ENCODE data around the gene TM9SF4.

TM9SF4 gene

DNA sequence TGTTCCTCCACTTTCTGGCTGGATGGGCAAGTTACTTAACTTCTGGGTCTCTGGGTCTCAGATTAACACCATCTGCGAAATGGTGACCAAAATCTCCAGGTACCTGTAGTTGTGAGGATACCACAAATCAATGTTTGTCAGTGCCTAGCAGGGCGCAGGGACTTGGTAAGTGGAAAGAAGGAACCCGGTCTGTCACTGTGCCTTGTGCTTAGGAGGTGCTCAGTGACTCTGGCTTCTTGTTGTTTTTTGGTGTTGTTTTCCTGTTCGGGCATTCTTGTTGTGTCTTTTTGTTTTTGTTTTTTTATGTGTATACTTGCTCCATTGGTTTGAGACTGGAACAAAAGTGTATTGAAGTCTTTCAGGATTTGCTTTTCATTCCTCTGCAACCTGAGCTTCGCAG, 17.8 kb downstream of the TM9SF4 start:
- DNase-seq (ENCODE audit: low read depth in 2 of 2), result no peak

DNA sequence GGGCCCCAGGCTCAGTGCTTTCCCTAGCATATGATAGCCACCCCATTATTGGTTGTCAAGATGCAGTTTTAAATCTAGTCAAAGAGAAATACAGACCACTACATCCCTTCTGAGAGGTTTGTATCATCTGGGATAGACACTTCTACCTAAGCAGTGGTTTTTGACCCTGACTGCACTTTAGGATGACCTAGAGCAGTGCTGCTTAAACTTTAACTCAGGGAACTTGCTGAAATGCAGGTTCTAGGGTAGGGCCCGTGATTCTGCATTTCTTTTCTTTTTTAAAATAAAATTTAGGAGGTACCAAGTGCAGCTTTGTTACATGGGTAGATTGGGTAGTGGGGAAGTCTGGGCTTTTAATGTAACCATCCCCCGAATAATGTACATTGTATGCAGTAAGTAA, 18.7 kb downstream of the TM9SF4 start:
- DNase-seq (ENCODE audit: low read depth in 2 of 2), result no peak

DNA sequence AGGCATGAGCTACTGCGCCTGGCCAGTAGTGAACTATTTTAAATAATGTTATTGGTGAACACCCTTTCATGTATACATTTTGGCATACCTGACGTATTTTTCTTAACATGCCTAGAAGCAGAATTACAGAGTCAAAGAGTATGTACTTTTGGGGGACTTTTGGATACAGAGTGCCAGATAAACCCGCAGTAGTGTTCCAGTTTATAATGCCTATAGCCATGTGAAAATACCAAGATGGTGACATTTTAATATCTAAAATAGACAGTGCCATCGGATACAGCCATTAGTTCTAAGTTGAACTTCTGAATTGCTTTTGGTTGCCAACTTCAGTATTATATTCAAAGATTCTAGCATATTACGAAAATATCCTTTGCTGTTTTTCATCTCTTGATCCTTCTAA, 20.3 kb downstream of the TM9SF4 start:
- DNase-seq (ENCODE audit: low read depth in 2 of 2), result no peak

DNA sequence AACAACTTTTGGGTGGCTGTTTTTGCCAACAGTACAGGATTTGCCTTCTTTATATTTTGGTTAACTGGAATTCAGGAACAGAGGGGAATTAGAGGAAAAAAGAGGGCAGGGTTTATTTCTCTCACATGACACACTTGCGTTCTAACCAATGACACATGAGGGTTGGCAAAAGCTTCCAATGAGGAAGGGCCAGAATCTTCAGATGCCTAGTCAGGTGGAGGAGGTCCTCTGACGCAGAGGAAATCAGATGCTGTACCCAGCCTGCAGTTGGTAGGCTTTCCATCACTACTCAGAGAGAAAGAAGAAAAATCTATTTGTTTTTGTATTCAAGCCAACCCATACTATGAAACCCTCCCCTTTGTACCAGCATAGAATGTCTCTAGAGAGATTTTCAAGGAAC, 20.8 kb downstream of the TM9SF4 start:
- no peak for DNase-seq (ENCODE audit: low read depth in 2 of 2)

DNA sequence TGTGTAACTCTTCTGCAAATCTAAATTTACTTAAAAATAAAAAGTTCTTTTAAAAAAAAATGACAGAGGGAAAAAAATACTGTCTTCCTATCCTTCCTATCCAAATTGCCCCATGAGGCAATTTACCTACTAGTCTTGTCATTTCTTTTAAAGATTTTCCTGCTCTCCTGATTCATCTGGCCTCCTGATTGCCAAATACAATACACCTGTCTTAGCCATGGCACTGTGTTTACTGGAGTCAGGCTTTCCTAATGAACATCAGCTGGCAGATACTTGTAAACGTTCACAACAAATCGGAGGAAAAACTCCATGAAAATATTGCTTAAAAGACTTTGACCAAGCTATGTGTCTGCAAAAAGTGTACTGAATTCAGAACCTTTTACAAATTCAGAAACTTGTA, 21.5 kb downstream of the TM9SF4 start:
- DNase-seq (ENCODE audit: low read depth in 2 of 2), result no peak

DNA sequence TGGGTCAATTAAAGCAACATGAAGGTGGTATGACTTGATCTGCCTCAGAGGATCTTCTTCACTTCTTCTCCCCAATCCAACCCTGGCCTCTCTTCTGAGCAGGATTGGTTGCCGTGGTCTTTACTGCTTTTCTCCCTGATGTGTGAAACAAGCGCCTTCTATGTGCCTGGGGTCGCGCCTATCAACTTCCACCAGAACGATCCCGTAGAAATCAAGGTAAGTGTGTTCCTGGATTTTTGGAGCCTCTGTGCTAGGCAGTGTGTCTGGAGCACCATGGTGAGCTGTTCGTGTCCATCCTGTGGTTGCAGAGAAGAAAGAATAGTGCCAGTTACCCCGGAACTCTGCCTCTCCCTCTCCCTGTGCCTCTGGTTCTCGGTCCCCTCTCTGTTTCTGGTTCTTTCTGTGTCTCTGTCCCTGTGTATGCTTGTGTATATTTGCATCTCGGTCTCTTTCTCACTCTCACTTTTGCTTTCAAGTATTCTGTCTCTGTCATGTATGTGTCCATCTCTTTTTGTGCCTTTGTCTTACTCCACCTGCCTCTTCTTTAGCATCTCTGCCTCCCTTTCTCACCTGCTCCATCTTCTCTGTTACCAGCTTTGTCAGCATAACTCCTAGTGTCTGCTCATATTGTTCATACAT, 23.5 kb downstream of the TM9SF4 start:
- DNase-seq (ENCODE audit: low read depth in 2 of 2), result no peak

DNA sequence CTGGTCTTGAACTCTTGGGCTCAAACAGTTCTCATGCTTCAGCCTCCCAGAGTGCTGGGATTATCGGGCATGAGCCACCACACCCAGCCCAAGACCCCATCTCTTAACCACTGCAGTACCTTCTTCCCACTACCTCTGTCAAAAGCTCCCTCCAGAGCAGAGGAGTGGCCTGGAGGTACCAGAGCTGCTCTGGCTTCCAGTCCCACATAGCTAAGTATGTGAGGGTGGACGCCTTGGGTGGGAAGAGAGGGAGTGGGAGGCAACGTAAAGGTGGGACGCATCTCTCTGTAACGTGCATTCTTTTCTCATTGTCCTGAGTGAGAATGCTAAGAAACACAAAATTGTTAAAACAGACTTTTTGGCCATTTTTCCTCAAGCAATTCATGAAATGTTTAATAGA, 24.5 kb downstream of the TM9SF4 start:
- DNase-seq (ENCODE audit: low read depth in 2 of 2), result no peak

DNA sequence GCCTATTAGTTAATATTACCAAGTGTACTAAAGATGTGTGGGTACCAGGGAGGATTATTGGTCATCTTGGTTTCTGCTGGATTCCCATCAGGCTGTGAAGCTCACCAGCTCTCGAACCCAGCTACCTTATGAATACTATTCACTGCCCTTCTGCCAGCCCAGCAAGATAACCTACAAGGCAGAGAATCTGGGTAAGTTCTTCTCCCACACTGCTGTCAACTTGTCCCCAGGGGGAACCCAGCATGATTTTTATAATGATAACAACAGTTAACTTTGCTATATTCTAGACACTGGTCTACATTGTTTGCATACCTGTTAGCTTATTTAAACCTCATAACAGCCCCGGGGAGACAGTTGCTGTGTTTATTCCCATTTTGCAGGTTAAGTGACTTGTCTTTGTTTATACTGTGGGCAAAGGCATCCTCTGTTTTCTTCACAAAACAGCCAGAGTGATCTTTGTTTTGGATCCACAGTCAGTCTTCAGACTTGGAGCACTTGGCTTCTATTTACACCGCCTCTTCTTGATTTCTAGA, 26.5 kb downstream of the TM9SF4 start:
- DNase-seq (ENCODE audit: low read depth in 2 of 2), result no peak

DNA sequence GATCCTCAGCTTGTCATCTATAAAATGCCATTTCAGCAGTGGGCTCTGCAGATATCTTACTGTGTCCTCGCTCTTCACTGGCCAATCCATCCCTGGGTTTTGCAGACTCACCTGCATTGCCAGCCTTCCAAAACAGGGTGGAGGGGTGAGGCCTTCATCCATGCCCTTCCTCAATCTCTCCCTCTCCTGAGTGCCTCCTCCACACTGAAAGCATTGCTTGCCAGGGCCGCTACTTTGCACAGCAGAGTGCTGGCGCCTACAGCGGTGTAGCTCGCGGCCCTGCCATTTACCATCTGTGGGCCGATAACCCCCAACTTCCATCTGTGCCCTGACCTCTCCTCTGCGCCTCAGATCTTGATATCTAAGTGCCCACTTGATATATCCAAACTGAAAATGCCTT, 29.4 kb downstream of the TM9SF4 start:
- DNase-seq (ENCODE audit: low read depth in 2 of 2), result no peak

DNA sequence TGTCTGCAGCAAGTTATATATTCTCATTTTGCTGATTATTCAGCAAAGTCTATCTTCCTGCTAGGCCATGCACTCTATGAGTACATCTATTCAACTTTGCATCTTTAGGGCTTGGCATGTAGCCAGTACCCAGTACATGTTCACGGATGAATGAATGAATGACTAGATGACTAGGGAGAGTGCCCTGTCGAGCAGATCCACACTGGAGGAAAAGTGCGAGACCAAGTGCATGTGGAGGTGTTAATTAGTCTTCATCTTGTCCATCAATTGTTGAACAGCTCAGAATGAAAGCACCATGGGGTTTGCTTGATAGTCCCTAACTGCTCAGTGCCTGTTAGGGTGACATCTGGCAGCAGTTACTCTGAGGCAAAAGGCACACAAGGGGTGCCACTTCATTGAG, 30.4 kb downstream of the TM9SF4 start:
- DNase-seq (ENCODE audit: low read depth in 2 of 2), result no peak

DNA sequence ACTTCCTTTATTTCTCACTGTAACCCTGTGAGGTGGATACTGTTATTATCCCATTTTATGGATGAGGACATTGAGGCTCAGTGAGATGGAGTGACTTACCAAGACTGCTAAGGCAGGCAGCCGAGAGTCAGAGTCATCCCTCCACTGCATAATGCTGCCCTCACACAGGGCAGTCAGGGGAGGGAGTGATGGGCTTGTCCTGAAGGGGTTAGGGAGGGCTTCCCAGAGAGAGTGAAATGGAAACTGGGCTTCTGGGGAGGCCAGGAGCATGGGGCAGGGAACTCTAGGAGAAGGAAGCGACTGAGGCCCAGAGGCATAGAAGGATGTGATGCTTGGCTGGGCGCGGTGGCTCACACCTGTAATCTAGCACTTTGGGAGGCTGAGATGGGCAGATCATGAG, 31.1 kb downstream of the TM9SF4 start:
- DNase-seq (ENCODE audit: low read depth in 2 of 2), result no peak

DNA sequence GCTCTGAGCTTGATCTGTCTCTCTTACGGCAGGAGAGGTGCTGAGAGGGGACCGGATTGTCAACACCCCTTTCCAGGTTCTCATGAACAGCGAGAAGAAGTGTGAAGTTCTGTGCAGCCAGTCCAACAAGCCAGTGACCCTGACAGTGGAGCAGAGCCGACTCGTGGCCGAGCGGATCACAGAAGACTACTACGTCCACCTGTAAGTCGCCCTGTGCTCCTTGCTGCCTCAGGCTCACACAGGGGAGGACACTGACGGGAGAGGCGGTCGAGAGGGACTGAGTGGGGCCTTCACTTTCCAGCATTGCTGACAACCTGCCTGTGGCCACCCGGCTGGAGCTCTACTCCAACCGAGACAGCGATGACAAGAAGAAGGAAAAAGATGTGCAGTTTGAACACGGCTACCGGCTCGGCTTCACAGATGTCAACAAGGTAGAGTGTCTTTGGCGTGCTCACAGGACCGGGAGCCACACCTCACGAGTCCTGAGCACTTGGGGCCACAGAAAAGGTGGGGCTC, 32.0 kb downstream of the TM9SF4 start:
- DNase-seq (ENCODE audit: low read depth in 2 of 2), result no peak

DNA sequence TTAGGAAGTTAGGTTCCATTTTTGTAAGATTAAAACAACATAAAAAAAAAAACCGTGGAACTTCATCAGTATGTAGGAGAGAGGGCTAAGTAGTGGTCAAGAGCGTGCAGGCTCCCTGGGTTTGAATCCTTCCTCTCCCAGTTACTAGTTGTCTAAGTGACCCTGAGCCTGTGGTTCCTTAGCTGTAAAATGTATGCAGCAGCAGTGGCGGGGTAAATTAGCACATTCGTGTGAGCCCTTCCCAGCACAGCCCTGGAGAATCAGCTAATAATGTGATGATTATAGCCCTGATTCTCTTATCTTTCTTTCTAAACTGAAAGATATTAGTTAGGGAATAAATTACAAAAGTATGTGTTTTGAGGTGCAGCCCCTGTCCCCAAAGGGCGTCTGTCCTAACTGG, 32.6 kb downstream of the TM9SF4 start:
- no peak for DNase-seq (ENCODE audit: low read depth in 2 of 2)

DNA sequence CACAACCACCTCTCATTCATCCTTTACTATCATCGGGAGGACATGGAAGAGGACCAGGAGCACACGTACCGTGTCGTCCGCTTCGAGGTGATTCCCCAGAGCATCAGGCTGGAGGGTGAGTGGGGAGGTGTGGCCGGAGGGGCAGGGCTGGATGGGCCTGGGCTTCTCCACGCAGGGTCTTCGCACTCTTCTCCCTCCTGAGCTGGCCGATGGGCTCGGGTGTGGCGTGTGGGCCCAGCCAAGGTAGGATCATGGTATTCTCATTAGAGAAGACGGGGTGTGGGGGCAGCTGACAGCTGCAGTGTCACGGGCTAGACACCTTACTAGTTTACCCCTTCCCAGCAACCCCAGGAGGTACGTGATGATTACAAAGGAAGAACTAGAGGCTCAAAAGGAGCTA, 33.5 kb downstream of the TM9SF4 start:
- no peak for DNase-seq (ENCODE audit: low read depth in 2 of 2)

DNA sequence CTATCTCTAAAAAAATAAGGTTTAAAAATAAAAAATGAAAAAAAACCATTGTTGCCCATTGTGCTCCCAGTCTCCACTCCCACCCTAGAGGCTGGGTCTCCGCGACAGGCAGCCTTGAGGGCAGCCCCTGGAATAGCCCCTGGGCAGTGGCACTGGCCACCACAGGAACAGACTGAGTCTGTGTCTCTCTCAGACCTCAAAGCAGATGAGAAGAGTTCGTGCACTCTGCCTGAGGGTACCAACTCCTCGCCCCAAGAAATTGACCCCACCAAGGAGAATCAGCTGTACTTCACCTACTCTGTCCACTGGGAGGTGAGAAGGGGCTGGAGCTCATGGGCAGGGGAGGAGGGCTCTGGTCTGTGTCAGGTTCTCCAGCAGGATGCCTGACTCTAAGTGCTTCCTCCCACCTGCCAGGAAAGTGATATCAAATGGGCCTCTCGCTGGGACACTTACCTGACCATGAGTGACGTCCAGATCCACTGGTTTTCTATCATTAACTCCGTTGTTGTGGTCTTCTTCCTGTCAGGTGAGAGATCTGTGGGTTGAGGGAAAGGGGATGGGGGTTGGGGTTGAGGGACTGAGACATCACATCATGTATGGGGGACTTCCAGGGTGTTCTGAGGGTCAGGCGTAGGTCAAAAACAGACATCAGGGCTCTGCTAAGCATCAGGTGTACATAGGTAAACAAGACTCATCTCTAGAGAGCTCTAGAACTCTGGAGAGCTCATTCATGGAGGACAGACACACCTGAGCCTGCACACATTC, 35.6 kb downstream of the TM9SF4 start:
- no peak for DNase-seq (ENCODE audit: low read depth in 2 of 2)

DNA sequence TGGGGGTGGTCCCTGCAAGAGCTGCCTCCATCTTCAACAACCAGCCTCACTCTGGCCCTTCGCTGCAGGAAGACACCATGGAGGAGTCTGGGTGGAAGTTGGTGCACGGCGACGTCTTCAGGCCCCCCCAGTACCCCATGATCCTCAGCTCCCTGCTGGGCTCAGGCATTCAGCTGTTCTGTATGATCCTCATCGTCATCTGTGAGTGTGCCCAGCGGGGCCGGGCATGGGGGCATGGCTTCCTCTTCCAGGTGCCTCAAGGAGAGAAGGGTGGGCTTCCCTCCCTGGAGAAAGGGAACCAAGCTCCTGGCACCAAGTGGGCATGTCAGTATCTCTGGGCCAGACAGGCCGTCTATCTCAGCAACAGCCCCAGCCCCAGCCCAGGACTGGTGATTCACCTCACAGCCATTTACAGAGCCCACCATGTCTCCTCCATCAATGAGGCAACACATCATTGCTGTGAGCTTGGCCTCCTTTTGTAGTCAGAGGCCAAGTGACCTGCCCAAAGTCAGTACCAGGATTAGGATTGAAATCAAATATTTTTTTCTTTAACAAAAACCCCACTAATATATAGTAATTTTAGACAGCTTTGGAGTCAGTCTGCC, 40.2 kb downstream of the TM9SF4 start:
- DNase-seq (ENCODE audit: low read depth in 2 of 2), result no peak

DNA sequence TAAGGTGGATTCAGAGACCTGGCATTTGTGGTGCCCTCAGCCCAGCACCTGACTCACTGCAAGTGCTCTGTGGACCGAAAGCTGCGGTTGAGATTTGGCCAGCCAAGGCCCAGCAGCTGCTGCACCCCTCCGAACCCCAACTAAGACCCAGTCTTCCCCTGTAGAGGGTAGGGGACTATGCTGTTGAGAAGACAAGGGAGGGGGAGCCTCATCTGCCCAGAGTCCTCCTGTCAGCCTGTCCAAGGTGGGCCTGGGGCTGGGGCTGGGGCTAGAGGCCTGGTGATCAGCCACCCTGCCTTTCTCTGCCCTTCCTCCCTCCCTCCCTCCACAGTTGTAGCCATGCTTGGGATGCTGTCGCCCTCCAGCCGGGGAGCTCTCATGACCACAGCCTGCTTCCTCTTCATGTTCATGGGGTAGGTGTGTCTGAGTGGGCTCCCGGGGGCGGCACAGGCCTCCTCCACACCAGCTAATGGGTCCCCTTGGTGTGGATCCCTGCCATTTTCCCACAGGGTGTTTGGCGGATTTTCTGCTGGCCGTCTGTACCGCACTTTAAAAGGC, 40.9 kb downstream of the TM9SF4 start:
- no peak for DNase-seq (ENCODE audit: low read depth in 2 of 2)

DNA sequence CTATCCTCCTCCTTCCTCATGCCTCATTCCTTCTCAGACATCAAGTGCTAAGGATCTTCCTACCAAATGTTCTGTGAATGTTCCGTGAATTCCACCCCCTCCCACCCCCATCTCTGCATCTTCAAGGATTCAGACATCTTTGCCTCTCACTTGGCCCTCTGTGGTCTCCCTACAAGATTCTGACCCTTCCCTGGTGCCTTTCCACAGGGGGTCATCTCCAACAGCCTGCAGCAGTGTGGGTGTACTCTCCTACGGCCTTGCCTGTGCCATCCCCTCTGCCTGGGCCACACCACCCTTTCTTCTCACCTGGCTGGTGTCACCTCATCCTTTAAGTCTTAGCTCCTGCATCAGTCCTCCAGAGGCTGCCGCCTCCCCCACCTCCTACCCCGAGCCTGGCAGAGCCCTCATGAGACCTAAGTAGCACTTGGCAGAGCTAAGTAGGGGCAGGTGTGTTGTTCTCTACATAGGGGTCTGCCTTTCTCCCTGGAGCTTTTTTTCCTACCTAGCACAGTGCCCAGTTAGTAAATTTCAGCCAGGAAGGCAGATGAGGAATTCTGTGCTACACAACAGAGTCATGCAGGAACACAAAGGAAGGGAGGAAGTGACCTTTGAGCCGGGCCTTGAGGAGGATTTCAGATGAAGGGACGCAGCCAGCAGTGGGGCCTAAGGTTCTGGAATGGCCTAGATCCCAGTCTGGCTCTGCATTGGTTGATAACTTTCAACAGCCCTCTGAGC, 43.1 kb downstream of the TM9SF4 start:
- no peak for DNase-seq (ENCODE audit: low read depth in 2 of 2)

DNA sequence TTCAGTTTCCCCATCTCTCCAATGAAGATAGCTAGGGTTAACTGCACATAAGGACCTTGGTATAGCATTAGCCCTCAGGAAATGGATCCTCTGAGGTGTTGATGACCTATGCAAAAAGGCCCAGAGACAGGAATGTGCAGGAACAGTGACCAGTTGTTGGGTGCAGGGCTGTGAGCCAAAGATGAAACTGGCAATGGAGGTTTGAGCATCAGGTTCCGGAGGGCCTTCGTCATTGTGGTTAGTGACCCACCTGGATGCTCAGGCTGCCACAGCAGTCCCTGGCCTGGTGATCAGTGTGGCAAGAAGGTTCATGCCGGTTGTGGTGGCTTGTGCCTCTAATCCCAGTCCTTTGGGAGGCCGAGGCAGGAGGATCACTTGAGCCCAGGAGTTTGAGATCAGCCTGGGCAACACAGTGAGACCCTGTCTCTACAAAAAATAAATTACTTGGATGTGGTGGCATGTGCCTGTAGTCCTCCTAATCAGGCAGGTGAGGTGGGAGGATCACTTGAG, 43.7 kb downstream of the TM9SF4 start:
- DNase-seq (ENCODE audit: low read depth in 2 of 2), result no peak

DNA sequence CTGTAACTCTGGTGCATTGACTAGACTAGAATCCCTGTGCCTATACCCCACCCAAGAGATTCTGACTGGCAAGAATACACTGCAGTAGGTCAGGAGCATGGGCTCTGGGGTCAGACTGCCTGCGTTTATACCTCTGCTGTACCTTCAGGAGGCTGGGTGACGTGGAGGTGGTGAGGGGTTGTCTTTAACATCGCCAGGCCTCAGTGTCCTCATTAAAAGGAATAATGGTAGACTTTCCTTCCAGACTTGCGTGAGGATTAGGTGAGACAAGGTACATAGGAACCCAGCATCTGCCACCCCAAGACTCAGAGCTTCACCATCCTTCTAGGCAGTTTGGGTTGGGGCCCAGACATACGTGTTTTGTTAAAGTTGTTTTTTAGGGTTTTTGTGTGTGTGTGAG, 44.3 kb downstream of the TM9SF4 start:
- no peak for DNase-seq (ENCODE audit: low read depth in 2 of 2)
